GM21529 (cell line): ENCODE results near the gene MIEF1.

Experiments used
- ATAC-seq: cut with Tn5 transposase; IDR thresholded peaks from one replicate; pipeline ENCODE4 v1.9.1; 2021; ENCODE audit not compliant: unreplicated experiment

The MIEF1 gene

DNA sequence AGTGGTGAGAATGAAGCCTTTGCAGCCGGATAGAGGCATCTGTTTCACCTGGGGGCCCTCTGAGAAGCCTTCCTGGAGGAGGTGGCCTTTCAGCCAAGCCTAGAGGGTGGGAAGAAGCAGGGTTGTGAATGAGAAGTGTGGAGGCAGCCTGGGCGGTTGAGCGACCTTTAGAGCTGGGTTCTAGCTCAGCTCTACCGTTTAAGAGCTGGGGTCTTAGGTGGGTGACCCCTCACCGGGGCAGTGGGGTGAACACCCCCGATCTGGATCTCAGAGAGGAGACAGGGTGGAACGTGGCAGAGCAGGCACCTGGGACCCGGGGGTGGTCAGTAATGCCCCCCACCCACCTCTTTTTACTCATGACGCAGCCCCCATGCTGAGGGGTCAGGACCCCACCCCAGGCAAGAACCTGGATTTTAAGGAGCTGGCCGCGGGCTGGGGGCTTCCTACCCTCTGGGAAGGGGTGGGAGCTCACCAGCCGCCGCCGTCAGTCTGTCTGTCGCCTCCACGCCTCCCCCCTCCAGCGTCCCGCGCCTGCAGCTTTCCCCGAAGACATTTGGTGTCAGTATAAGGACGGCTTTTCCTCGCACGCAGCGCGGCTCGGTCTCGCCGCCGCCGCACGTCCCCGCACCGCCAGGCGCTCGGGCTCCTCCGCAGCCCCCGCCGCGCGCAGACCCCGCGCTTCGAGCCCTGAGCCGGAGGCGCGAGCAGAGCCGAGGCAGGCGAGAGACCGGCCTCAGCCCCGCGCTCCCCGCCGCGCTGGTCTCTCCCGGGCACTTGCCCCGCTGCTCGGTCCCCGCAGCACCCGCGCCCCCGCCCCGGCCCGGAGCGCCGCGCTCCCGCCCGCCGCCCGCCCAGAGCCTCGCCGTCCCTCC is 55.1 kb downstream of the MIEF1 start:
- no peak for ATAC-seq

DNA sequence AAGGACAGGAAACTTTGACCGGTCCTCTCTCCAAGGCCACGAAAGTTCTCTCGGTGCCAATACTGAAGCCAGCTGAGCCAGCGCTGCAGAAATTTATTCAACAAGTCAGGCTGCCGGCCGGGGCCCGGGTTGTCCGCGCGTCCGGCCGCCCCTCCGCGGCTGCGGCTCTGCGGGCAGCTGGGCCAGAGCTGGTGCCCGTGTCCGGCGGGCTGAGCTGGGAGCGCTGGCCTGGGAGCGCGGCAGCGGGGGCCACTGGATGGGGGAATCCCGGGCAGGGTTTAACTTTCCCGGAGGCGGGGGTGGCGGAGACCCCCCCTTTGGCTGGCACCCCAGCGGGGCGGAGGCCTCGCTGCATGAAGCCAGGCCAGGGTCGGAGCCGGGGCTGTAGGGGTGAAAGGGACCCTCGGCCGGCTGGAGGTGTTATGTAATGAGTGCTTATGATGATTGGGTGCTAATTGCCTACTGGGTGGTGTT is 56.2 kb downstream of the MIEF1 start:
- no peak for ATAC-seq

DNA sequence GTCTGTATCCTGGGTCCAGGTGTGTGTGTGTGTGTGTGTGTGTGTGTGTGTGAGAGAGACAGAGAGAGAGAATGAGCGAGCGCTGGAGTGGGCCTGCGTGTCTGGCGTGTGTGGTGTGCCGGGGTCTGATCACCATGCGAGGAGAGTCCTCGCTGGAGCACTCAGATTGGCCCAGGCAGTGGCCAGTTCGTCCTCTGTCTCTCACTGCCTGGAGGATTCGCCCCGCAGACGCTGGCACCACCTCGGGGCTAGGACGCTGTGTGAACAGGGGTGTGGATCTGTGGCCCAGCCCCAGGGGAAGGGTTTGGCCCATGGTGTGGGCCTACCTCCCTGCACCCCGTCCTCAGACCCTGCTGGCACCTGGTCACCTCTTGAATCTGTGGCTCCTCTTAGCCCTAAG is 56.9 kb downstream of the MIEF1 start:
- ATAC-seq: no peak

DNA sequence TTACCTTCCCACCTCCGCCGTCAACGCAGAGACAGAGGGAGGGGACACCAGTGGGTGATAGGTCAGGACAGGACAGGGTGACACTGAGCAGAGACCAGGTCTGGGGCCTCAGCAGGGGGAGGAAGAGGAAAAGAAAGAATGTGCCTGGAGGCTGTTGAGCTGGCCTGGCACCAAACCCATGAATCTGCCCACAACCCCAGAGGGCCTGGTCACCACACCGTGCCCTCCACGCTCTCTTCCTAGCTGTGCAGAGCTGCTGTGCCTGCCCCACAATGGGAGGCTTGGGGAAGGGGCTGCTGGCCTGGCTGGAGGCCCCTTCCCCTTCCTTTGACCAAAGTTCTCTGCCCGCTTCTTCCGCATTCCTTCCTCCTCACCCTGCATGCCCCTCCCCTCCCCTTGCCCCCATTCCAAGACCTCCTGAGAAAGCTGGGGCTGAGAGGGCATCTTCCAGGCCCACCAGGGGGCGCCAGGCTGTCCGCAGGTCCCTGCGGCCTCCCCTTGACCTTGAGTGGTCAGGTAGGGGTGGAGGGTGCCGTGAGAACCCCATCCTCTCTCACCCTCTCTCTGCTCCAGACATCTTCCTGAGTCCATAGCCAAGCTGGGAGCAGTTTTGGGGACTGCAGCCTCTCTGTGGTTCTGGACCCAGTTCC is 57.5 kb downstream of the MIEF1 start:
- ATAC-seq: no peak

DNA sequence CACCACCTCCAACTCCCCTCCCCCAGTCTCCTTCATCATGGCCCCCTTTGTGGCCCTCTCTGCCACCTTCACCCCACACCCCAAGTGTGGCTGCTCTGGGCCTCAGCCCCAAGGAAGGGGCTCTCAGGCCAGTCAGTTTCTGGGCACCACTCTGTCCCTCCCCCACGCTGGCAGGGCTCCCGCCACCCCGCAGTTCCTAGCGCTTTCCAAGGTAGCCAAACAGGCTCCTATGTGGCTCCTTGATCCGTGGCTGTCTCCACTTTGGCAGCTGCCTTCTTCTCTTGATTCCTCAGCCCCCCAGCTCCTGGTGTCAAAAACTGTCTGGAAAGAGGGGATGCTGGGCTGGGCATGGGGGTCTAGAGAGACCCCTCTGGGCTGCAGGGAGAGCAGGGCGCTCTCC is 58.0 kb downstream of the MIEF1 start:
- ATAC-seq: no peak

DNA sequence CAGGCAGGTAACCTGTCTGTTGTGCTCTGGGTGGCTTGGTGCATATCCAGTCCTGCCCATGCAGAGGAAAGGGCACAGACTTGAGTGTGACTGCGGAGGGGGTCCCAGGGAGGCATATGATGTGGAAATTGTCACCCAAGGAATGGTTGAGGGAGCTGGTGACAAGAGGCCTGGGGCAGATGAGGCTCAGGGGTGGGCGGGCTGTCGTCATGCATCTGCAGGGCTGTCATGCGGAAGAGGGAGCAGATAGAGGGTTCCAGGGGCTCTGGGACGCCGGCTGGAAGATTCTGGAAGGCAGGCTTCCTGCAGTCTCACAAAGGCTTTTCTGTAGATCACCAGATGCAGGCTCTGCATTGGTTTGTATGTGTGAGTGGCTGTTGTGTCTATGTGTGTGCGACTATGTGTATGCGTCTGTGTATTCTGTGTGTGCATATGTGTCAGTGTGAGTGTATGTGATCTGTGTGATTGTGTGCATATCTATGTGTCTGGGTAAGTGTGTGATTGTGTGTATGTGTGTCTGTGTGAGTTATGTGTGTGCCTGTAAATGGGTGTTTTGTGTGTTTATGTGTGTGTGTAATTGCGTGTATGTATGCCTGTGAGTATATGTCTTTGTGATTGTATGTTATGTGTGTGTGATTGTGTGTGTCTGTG is 60.9 kb downstream of the MIEF1 start:
- ATAC-seq: no peak

DNA sequence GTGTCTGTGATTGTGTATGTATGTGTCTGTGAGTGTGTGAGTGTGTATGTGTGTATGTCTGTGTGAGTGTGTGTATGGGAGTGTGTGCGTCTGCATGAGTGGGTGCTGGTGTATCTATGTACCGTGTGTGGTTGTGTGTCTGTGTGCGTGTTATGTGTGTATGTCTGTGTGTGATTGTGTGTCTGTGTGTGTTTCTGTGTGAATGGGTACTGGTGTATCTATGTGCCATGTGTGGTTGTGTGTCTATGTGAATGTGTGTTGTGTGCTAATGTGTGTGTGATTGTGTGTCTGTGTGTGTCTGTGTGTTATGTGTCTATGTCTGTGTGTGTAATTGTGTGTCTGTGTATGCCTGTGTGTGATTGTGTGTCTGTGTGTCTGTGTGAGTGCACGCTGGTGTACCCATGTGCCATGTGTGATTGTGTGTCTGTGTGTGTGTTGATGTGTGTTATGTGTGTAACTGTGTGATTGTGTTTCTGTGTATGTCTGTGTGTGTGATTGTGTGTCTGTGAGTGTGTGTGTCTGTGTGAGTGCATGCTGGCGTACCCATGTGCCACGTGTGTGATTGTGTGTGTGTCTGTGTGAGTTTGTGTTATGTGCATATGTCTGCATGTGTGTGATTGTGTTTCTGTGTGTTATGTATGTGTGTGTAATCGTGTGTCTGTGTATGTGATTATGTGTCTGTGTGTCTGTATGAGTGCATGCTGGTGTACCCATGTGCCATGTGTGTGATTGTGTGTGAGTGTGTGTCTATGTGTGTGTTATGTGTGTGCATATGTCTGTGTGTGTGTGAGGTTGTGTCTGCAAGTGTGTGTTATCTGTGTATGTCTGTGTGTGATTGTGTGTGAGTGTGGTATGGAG is 61.7 kb downstream of the MIEF1 start:
- no peak for ATAC-seq

DNA sequence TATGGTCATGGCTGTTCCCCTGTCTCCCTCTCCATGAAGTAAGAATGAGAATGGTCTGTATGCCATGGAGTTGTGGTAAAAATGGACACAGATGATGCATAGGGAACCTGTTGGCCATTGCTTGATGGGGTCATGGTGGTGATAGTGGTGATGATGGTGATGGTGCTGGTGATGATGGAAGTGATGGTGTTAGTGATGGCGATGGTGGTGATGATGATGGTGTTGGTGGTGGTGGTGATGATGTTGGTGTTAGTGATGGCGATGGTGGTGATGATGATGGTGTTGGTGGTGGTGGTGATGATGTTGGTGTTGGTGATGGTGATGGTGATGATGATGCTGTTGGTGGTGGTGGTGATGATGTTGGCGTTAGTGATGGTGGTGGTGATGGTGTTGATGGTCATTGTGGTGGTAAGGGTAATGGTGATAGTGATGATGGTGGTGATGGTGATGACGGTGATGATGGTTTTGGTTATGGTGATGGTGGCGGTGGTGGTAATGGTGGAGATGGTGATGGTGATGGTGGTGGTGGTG is 63.4 kb downstream of the MIEF1 start:
- ATAC-seq: no peak

DNA sequence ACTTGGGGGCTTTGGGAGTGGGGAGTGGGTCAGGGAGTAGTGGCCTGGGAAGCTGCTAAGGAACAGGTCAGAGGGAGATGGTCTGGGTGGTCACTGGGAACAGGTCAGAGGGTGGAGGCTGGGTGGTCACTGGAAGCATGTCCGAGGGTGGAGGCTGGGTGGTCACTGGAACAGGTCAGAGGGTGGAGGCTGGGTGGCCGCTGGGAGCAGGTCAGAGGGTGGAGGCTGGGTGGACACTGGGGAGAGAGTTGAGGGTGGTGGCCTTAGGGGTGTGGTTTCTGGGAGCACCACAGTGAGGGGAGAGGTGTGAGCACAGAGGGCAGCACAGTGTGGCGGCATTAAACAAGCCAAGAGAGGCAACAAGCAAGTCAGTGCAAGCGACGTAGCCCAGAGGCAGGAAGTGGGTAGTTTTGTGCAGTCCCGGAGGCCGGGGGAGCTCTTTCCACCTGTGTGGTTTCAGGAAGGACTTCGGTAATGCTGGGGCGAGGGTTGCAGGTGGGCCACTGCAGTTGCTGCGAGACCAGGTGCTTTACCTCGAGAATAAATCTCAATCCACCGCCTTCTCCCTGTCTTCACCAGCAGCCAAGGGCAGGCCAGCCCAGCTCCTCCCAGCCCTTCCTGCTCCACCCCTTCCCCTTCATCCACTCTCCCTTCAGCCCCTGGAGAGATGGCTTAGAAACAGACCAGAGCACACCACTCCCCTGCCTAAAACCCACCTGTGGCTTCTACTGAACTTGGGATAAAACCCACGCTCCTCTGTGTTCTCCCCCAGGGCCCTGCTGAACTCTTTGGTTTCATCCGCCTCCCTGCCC is 65.3 kb downstream of the MIEF1 start:
- ATAC-seq: no peak
